ENCODE data around the gene AHCY.

The AHCY gene

GRCh38 chr20:34322267-34323105 lies 19.3 kb upstream of the AHCY start:
- Histone ChIP-seq H3K27ac (ENCODE audit: low read depth, low read length) (no peak overlapping the region), H3K27me3 (ENCODE audit: control insufficient read depth, insufficient read depth, low read length) (no peaks in the 10 kb centered on the region), H3K4me3 (ENCODE audit: low read depth, low read length) (no peak overlapping the region), H3K9ac (ENCODE audit: low read length) (no peak overlapping the region), H3K9me3 (ENCODE audit: control insufficient read depth, insufficient read depth, low read depth, low read length) (no peaks in the 10 kb centered on the region), H3K4me1 (ENCODE audit: control insufficient read depth, insufficient read depth, low read length) (peaks cover 26% of the 10 kb centered on the region), H3K36me3 (ENCODE audit: control insufficient read depth, insufficient read depth, low read length) (no peaks in the 10 kb centered on the region)

DNA sequence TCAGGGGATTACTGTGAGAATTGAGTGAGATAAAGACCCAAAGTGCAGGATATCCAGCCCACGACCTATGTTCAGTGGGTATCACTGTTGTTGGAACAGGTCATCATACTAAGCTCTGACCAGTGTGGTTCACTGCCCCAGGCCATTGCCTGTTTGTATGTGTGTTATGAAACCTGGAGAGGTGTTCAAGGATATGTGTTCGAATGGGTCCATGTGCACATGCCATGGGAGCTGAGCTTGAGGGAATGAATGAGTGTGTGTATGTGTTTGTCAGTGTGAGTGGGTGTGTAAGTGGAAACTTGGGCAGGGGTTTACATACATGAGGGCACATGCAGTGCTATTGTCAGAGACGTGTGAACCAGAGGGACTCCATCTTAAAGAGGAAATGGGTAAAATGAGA lies 17.7 kb upstream of the AHCY start:
- no peaks in the 10 kb centered on the region for H3K27me3 ChIP-seq (ENCODE audit: control insufficient read depth, insufficient read depth, low read length)
- peaks cover 26% of the 10 kb centered on the region for H3K4me1 ChIP-seq (ENCODE audit: control insufficient read depth, insufficient read depth, low read length)
- H3K36me3 ChIP-seq (ENCODE audit: control insufficient read depth, insufficient read depth, low read length): no peaks in the 10 kb centered on the region
- H3K9ac ChIP-seq (ENCODE audit: low read length): no peak overlapping the region
- no peak overlapping the region for H3K4me3 ChIP-seq (ENCODE audit: low read depth, low read length)
- no peaks in the 10 kb centered on the region for H3K9me3 ChIP-seq (ENCODE audit: control insufficient read depth, insufficient read depth, low read depth, low read length)
- H3K27ac ChIP-seq (ENCODE audit: low read depth, low read length): no peak overlapping the region

- Histone ChIP-seq H3K9me3 (ENCODE audit: control insufficient read depth, insufficient read depth, low read depth, low read length) (no peaks in the 10 kb centered on the region), H3K36me3 (ENCODE audit: control insufficient read depth, insufficient read depth, low read length) (no peaks in the 10 kb centered on the region), H3K4me1 (ENCODE audit: control insufficient read depth, insufficient read depth, low read length) (peaks cover 20% of the 10 kb centered on the region), H3K27me3 (ENCODE audit: control insufficient read depth, insufficient read depth, low read length) (no peaks in the 10 kb centered on the region), H3K27ac (ENCODE audit: low read depth, low read length) (no peak overlapping the region), H3K4me3 (ENCODE audit: low read depth, low read length) (no peak overlapping the region), H3K9ac (ENCODE audit: low read length) (no peak overlapping the region)
Measured at GRCh38 chr20:34318609-34319443, 15.7 kb upstream of the AHCY start.

DNA sequence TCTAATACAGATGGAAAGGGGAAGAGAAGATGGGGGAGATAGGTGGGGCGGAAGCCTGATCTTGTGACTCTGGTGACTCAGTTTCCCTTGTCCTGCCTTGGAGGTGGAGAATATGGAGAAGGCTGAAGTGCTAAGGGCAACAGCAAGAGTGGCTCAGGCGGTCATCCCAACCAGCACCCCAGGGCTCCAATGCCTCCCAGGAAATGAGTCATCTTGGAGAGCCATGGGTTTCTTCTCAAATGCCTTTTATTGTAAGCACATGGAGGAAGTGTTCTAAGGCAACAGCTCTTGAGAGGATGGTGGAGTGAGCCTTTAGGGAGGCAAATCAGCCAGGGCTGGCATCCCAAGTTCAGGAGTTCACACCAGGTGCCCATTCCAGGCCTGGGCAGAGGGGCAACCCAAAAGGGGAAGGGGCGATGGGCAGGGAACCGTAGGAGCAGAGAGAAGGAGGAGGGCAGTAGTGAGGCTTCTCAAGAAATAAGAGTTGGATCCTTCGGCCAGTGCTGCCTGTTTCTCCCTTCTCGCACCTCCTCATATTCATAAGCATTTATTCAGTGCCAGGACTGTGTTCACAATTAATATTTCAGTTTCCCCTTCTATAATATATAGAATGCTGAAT lies 13.2 kb upstream of the AHCY start:
- no peak overlapping the region for H3K9ac ChIP-seq (ENCODE audit: low read length)
- H3K4me1 ChIP-seq (ENCODE audit: control insufficient read depth, insufficient read depth, low read length): peaks cover 20% of the 10 kb centered on the region
- H3K9me3 ChIP-seq (ENCODE audit: control insufficient read depth, insufficient read depth, low read depth, low read length): no peaks in the 10 kb centered on the region
- peaks cover 12% of the 10 kb centered on the region for H3K27me3 ChIP-seq (ENCODE audit: control insufficient read depth, insufficient read depth, low read length)
- H3K27ac ChIP-seq (ENCODE audit: low read depth, low read length): no peak overlapping the region
- H3K36me3 ChIP-seq (ENCODE audit: control insufficient read depth, insufficient read depth, low read length): no peaks in the 10 kb centered on the region
- H3K4me3 ChIP-seq (ENCODE audit: low read depth, low read length): no peak overlapping the region

DNA sequence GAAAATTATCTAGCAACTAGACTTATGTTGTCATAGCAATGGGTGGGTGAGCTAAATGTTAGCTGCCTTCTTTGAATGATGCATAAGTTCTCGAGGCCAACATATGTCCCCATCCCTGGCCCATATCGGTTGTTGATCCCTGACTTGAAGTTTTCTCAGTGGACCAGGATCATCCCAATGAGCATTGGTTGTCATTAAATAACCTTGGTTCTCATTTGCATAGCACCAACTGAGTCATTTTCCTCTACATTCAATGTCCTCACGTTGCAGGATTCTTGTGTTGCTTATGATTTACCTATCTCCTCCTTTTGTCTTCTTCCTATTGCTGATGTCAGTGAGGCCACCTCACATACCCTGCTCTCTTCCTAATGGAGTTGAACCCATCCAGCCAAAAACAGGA lies 12.1 kb upstream of the AHCY start:
- no peak overlapping the region for H3K4me3 ChIP-seq (ENCODE audit: low read depth, low read length)
- H3K9me3 ChIP-seq (ENCODE audit: control insufficient read depth, insufficient read depth, low read depth, low read length): no peaks in the 10 kb centered on the region
- H3K27ac ChIP-seq (ENCODE audit: low read depth, low read length): no peak overlapping the region
- H3K9ac ChIP-seq (ENCODE audit: low read length): no peak overlapping the region
- H3K4me1 ChIP-seq (ENCODE audit: control insufficient read depth, insufficient read depth, low read length): peaks cover 22% of the 10 kb centered on the region
- peaks cover 22% of the 10 kb centered on the region for H3K27me3 ChIP-seq (ENCODE audit: control insufficient read depth, insufficient read depth, low read length)
- H3K36me3 ChIP-seq (ENCODE audit: control insufficient read depth, insufficient read depth, low read length): no peaks in the 10 kb centered on the region

- Histone ChIP-seq H3K36me3 (ENCODE audit: control insufficient read depth, insufficient read depth, low read length) (no peaks in the 10 kb centered on the region), H3K4me1 (ENCODE audit: control insufficient read depth, insufficient read depth, low read length) (peaks cover 7% of the 10 kb centered on the region; the same call in 1 of the 2 replicates), H3K27me3 (ENCODE audit: control insufficient read depth, insufficient read depth, low read length) (peaks cover 29% of the 10 kb centered on the region), H3K4me3 (ENCODE audit: low read depth, low read length) (peak overlapping the region; percentile 55), H3K27ac (ENCODE audit: low read depth, low read length) (no peak overlapping the region), H3K9ac (ENCODE audit: low read length) (no peak overlapping the region), H3K9me3 (ENCODE audit: control insufficient read depth, insufficient read depth, low read depth, low read length) (no peaks in the 10 kb centered on the region)
Measured at GRCh38 chr20:34312544-34313217, 9.5 kb upstream of the AHCY start.

- Histone ChIP-seq H3K4me1 (ENCODE audit: control insufficient read depth, insufficient read depth, low read length) (peaks cover 7% of the 10 kb centered on the region; the same call in 1 of the 2 replicates), H3K9ac (ENCODE audit: low read length) (no peak overlapping the region), H3K4me3 (ENCODE audit: low read depth, low read length) (peak overlapping the region; percentile 55), H3K27ac (ENCODE audit: low read depth, low read length) (no peak overlapping the region), H3K9me3 (ENCODE audit: control insufficient read depth, insufficient read depth, low read depth, low read length) (no peaks in the 10 kb centered on the region), H3K27me3 (ENCODE audit: control insufficient read depth, insufficient read depth, low read length) (peaks cover 29% of the 10 kb centered on the region), H3K36me3 (ENCODE audit: control insufficient read depth, insufficient read depth, low read length) (no peaks in the 10 kb centered on the region)
Measured at GRCh38 chr20:34312024-34312460, 8.9 kb upstream of the AHCY start.

DNA sequence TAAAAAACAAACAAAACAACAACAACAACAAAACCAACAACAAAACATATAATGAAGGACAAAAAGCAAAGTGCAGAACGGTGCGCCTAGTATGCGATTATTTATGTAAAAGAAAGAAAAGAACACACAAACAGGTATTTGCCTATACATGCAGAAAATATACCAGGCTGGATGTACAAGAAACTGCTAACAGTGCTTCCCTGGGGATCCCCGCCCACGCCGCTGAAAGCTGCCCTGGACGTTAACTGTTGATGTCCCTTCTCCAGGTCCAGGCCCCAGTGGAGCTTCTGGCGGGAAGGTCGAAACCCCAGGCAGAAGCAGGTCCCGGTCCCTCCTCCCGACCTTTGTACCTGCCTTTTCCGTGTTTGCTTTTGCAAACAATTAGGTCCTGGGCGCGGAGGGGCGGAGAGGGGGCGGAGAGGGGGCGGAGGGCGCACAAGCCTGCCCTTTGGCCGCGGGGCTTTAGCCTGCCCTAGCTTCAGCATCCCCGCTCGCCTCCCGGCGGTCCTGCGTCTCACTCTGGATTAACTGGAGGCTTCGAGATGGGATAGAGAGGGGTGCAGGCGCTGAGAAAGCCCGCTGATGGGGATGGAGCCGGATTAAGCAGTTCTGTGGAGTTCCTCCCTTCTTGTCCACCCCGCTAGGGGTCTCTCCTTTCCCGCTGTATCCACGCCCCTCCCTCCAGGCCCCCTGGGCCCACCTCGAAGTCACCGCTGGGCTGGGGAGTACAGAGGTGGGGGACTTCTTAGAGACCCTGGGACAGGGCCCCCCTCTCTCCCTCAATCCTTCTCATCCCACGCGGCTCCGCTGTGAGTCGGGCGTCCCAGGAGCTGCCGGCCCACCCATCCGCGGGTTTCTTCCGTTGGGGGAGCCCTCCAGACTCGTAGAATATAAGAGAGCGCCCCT lies 8.2 kb upstream of the AHCY start:
- Histone ChIP-seq H3K4me1 (ENCODE audit: control insufficient read depth, insufficient read depth, low read length) (peaks cover 7% of the 10 kb centered on the region; the same call in 1 of the 2 replicates), H3K9ac (ENCODE audit: low read length) (no peak overlapping the region), H3K36me3 (ENCODE audit: control insufficient read depth, insufficient read depth, low read length) (no peaks in the 10 kb centered on the region), H3K9me3 (ENCODE audit: control insufficient read depth, insufficient read depth, low read depth, low read length) (no peaks in the 10 kb centered on the region), H3K4me3 (ENCODE audit: low read depth, low read length) (peak overlapping the region; percentile 55), H3K27me3 (ENCODE audit: control insufficient read depth, insufficient read depth, low read length) (peaks cover 29% of the 10 kb centered on the region), H3K27ac (ENCODE audit: low read depth, low read length) (no peak overlapping the region)

DNA sequence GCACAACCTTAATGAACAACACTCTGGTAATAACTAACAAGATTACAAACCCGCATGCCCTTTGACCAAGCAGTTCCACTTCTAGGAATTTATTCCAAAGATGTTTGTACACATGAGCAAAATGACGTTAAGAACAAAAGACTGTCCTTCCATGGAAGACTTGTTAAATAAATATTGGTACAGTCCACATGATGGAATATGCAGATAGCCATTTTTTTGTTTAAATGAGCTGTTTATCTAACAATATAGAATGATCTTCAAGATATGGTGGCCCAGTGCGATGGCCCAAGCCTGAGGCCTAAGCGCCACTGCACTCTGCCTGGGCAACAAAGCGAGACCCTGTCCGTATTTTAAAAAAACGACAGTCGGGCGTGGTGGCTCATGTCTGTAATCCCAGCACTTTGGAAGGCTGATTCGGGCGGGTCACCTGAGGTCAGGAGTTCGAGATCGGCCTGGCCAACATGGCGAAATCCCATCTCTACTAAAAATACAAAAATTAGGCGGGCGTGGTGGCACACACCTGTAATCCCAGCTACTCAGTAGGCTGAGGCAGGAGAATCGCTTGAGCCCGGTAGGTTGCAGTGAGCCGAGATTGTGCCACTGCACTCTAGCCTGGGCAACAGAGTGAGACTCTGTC lies 7.4 kb upstream of the AHCY start:
- Histone ChIP-seq H3K4me1 (ENCODE audit: control insufficient read depth, insufficient read depth, low read length) (peaks cover 7% of the 10 kb centered on the region; the same call in 1 of the 2 replicates), H3K4me3 (ENCODE audit: low read depth, low read length) (peak overlapping the region; percentile 55), H3K9me3 (ENCODE audit: control insufficient read depth, insufficient read depth, low read depth, low read length) (no peaks in the 10 kb centered on the region), H3K9ac (ENCODE audit: low read length) (no peak overlapping the region), H3K27ac (ENCODE audit: low read depth, low read length) (no peak overlapping the region), H3K36me3 (ENCODE audit: control insufficient read depth, insufficient read depth, low read length) (no peaks in the 10 kb centered on the region), H3K27me3 (ENCODE audit: control insufficient read depth, insufficient read depth, low read length) (peaks cover 29% of the 10 kb centered on the region)

Data from HUES6 (cell line).